HepG2 (cell line): ENCODE results near the gene SLC22A4. TPM values are rescaled to one million over a fixed set of nuclear protein-coding genes. Genes with fewer than 3 reads are reported as not detected.

Experiments
- ATAC-seq: fragments of 200-7000 bp; cut with Tn5 transposase; 3 replicates; pipeline ENCODE4 v1.9.1; 2020; ENCODE audit warnings: mild to moderate bottlenecking, moderate library complexity
- BruUV-seq: library from RNA; stranded (reverse); fragments of 400-500 nt; replicated peaks from 2 replicates; lab custom pipeline; 2021; lab: Mats Ljungman, UMichigan
- CTCF ChIA-PET: fragments of 300-600 bp; formaldehyde crosslinking; extraction: SDS; loops from one replicate; lab custom pipeline; 2021; ENCODE audit warnings: low total read pairs, inconsistent platforms, low intra/inter-chr PET ratio; lab: Yijun Ruan, JAX
- POLR2A ChIA-PET: fragments of 350-600 bp; sonication (Branson Sonifier 250); formaldehyde crosslinking; loops from one replicate; lab custom pipeline; 2020; ENCODE audit warnings: antibody characterized with exemption, inconsistent platforms; lab: Yijun Ruan, JAX
- DNase-seq: peaks from one replicate; pipeline ENCODE4 v3.0.0-alpha.2; 2015; ENCODE audit warnings: low spot score
- FAIRE-seq: peaks from 3 replicates; lab custom pipeline; 2011; peaks lifted over from hg19 to GRCh38; lab: Jason Lieb, UNC
- H2AFZ ChIP-seq: one replicate; pipeline ENCODE4 v1.6.1; 2011; ENCODE audit warnings: low read length, inconsistent platforms
- H3K27ac ChIP-seq: fragments of 300-600 bp; 3 replicates; pipeline ENCODE4 v1.8.0; 2011; ENCODE audit warnings: mixed run types, mild to moderate bottlenecking, mixed read lengths, low read length, inconsistent platforms; ENCODE audit not compliant: insufficient read depth; ENCODE audit errors: extremely low read length
- H3K27me3 ChIP-seq, 2 experiments: fragments of 200-600 bp in 1 of 2; 2 replicates in 1 of 2; 3 replicates in 1 of 2; pipeline versions ENCODE4 v1.6.0 to v1.8.0; 2011; ENCODE audit warnings: low read length in 2 of 2, mild to moderate bottlenecking in 2 of 2, moderate library complexity in 2 of 2, inconsistent platforms in 1 of 2; ENCODE audit not compliant: insufficient read depth in 2 of 2, control insufficient read depth in 1 of 2
- H3K36me3 ChIP-seq, 2 experiments: fragments of 200-600 bp in 1 of 2; replicated peaks in 1 of 2; 2 replicates in 1 of 2; 3 replicates in 1 of 2; pipeline versions ENCODE4 v1.5.1 to v1.8.0; 2011; ENCODE audit warnings: low read length in 2 of 2, inconsistent platforms in 1 of 2; ENCODE audit not compliant: insufficient read depth in 2 of 2, control insufficient read depth in 1 of 2
- H3K4me1 ChIP-seq: 2 replicates; pipeline ENCODE4 v1.5.1; 2012; ENCODE audit warnings: low read length, inconsistent platforms; ENCODE audit not compliant: insufficient read depth
- H3K4me2 ChIP-seq: 2 replicates; pipeline ENCODE4 v1.6.0; 2011; ENCODE audit warnings: low read depth, low read length, inconsistent platforms
- H3K4me3 ChIP-seq, 3 experiments: fragments of 200-600 bp in 1 of 3; sonication (generic), shearing (Covaris generic) in 1 of 3; replicated peaks in 1 of 3; 2 replicates each; pipeline ENCODE4 v1.5.1; 2011 to 2016; ENCODE audit warnings: low read length in 3 of 3, inconsistent platforms in 2 of 3, low read depth in 2 of 3, mild to moderate bottlenecking in 2 of 3, control low read depth in 1 of 3, mixed read lengths in 1 of 3; ENCODE audit not compliant: insufficient read depth in 1 of 3
- H3K79me2 ChIP-seq: one replicate; pipeline ENCODE4 v1.6.1; 2011; ENCODE audit warnings: low read length, inconsistent platforms; ENCODE audit not compliant: insufficient read depth
- H3K9ac ChIP-seq: 2 replicates; pipeline ENCODE4 v1.6.0; 2011; ENCODE audit warnings: mild to moderate bottlenecking, low read depth, low read length, inconsistent platforms; ENCODE audit not compliant: insufficient read depth
- H3K9me3 ChIP-seq: 2 replicates; pipeline ENCODE4 v1.5.1; 2012; ENCODE audit warnings: mild to moderate bottlenecking, low read length
- H4K20me1 ChIP-seq: 2 replicates; pipeline ENCODE4 v1.6.0; 2011; ENCODE audit warnings: inconsistent platforms, mild to moderate bottlenecking, low read length, moderate library complexity; ENCODE audit not compliant: insufficient read depth
- ATAD3A ChIP-seq: sonication (generic); formaldehyde crosslinking; IDR thresholded peaks from 2 replicates; pipeline ENCODE4 v1.4.0; 2020; ENCODE audit warnings: missing genetic modification reagents
- ATF7 ChIP-seq, 2 experiments: fragments of 450-650 bp in 1 of 2; sonication (generic) in 1 of 2; formaldehyde crosslinking in 1 of 2; IDR thresholded peaks; 2 replicates each; pipeline versions ENCODE4 v1.4.0 to v1.6.1; 2016 to 2020; ENCODE audit warnings: antibody characterized with exemption in 1 of 2, mild to moderate bottlenecking in 1 of 2, missing genetic modification reagents in 1 of 2
- BCL6 ChIP-seq: IDR thresholded peaks from 2 replicates; pipeline ENCODE4 v1.6.1; 2016; ENCODE audit warnings: missing genetic modification reagents, missing compliant biosample characterization
- EEA1 ChIP-seq: sonication (generic); formaldehyde crosslinking; IDR thresholded peaks from 2 replicates; pipeline ENCODE4 v1.5.1; 2020; ENCODE audit warnings: mild to moderate bottlenecking, missing genetic modification reagents, borderline replicate concordance
- FOSL2 ChIP-seq: sonication (generic); formaldehyde crosslinking; IDR thresholded peaks from 2 replicates; pipeline ENCODE4 v1.4.0; 2020; ENCODE audit warnings: missing genetic modification reagents
- GFI1 ChIP-seq: sonication (generic); formaldehyde crosslinking; IDR thresholded peaks from 2 replicates; pipeline ENCODE4 v1.5.0; 2020; ENCODE audit warnings: missing genetic modification reagents, mild to moderate bottlenecking, borderline replicate concordance
- PAWR ChIP-seq: sonication (generic); formaldehyde crosslinking; IDR thresholded peaks from 2 replicates; pipeline ENCODE4 v1.4.0; 2020; ENCODE audit warnings: missing genetic modification reagents, mild to moderate bottlenecking, borderline replicate concordance
- RFX1 ChIP-seq: fragments of 450-650 bp; IDR thresholded peaks from 2 replicates; pipeline ENCODE4 v1.6.1; 2017
- SOX6 ChIP-seq, 2 experiments: fragments of 450-650 bp in 1 of 2; sonication (generic) in 1 of 2; formaldehyde crosslinking in 1 of 2; IDR thresholded peaks; 2 replicates each; pipeline versions ENCODE4 v1.4.0 to v1.6.1; 2017 to 2020; ENCODE audit warnings: antibody characterized with exemption in 1 of 2, mild to moderate bottlenecking in 1 of 2, missing genetic modification reagents in 1 of 2
- ZNF598 ChIP-seq: sonication (generic); formaldehyde crosslinking; IDR thresholded peaks from 2 replicates; pipeline ENCODE4 v1.5.1; 2020; ENCODE audit warnings: mild to moderate bottlenecking, missing genetic modification reagents, borderline replicate concordance
- ZNF672 ChIP-seq: sonication (generic); formaldehyde crosslinking; IDR thresholded peaks from 2 replicates; pipeline ENCODE4 v1.8.1; 2022; ENCODE audit warnings: missing genetic modification reagents
- WGBS: methylation state at CpG from one replicate; pipeline ENCODE4 v1.1.6; 2017; ENCODE audit warnings: low lambda C conversion rate; 5-methylcytosine and 5-hydroxymethylcytosine counted together
- in situ Hi-C: cut with HindIII; loops from 2 replicates; pipeline ENCODE4 v1.10.0; 2017; ENCODE audit warnings: low pct_unique_long_range_greater_than_20kb; ENCODE audit not compliant: extremely low pct_ligation_motif_present
- intact Hi-C: fragments of 100-400 bp; cut with micrococcal nuclease; formaldehyde crosslinking; loops from one replicate; pipeline ENCODE4 v1.10.0; 2022; ENCODE audit not compliant: unreplicated experiment
- polyA plus RNA-seq, 8 experiments: library from polyadenylated mRNA; depleted of rRNA in 3 of 8; stranded (reverse) in 7 of 8; unstranded in 1 of 8; fragments of >200 nt; fragmentation: Illumina TruSeq in 4 of 8; extraction: Trizol in 4 of 8; gene quantifications; 2 replicates each; pipeline versions ENCODE4 v1.2.1 to v1.2.3, GENCODE V29; 2011 to 2016; ENCODE audit warnings: low read depth in 4 of 8, missing spikeins in 1 of 8, mixed read lengths in 1 of 8; ENCODE audit not compliant: insufficient read depth in 1 of 8
- total RNA-seq, 5 experiments: library from RNA; depleted of rRNA; stranded (reverse); fragments of >200 nt; fragmentation: Illumina TruSeq; extraction: Trizol; gene quantifications; 2 replicates each; pipeline ENCODE4 v1.2.3, GENCODE V29; 2016; ENCODE audit warnings: low read depth in 1 of 5

SLC22A4 gene
- total and polyA plus RNA-seq, 2 of the 13 experiments (the other 11 are each of a cell fraction or from before 2014, with no cell fraction given), result 0.33 to 0.62 TPM

- Histone ChIP-seq H4K20me1 (no peaks in the 10 kb centered on the region), H3K27me3 (no peaks in the 10 kb centered on the region), H3K79me2 (no peaks in the 10 kb centered on the region), H3K4me2 (no peak overlapping the region), H3K9ac (no peak overlapping the region), H3K27ac (no peak overlapping the region), H3K4me3 (no peak overlapping the region), H3K9me3 (no peaks in the 10 kb centered on the region), H3K4me1 (peaks cover 10% of the 10 kb centered on the region), H2AFZ (no peak overlapping the region)
- POLR2A ChIA-PET, result no interaction called here
- CTCF ChIA-PET, result no interaction called here
- BruUV-seq, result no TSS peak
- FAIRE-seq, result no peak
- in situ Hi-C loops, result no loop called here
- no peak for DNase-seq
- no peak for ATAC-seq
- TF ChIP-seq RFX1, result peak; percentile 54; the same call in 1 of the 2 replicates
- TF ChIP-seq ZNF598 (CRISPR knock-in tag), result no peak
- TF ChIP-seq, all 625 proteins: peak for 1
- intact Hi-C loops, result no loop called here
- WGBS, result 92% methylated on average over 4 of the region's 4 CpGs
- H3K36me3 ChIP-seq, result no peaks in the 10 kb centered on the region
Observed at GRCh38 chr5:132325691-132326090, 31.5 kb downstream of the SLC22A4 start.

- Histone ChIP-seq H4K20me1 (no peaks in the 10 kb centered on the region), H3K4me3 (no peak overlapping the region), H3K27ac (no peak overlapping the region), H3K27me3 (no peaks in the 10 kb centered on the region), H3K4me2 (no peak overlapping the region), H3K9ac (no peak overlapping the region), H2AFZ (no peak overlapping the region), H3K9me3 (no peaks in the 10 kb centered on the region), H3K79me2 (no peaks in the 10 kb centered on the region), H3K36me3 (no peaks in the 10 kb centered on the region), H3K4me1 (no peaks in the 10 kb centered on the region)
- CTCF ChIA-PET, result no interaction called here
- TF ChIP-seq FOSL2 (CRISPR knock-in tag) (no peak), ATF7 (IDR thresholded peaks at IDR 0.05) (no peak), ATF7 (CRISPR knock-in tag; IDR thresholded peaks at IDR 0.05) (no peak), GFI1 (no peak), ZNF672 (CRISPR knock-in tag) (no peak), SOX6 (IDR thresholded peaks at IDR 0.05) (no peak), SOX6 (CRISPR knock-in tag; IDR thresholded peaks at IDR 0.05) (no peak), PAWR (CRISPR knock-in tag) (no peak), ATAD3A (no peak), BCL6 (CRISPR knock-in tag) (no peak), EEA1 (CRISPR knock-in tag) (no peak)
- FAIRE-seq (no peak), ATAC-seq (no peak), DNase-seq (no peak)
- POLR2A ChIA-PET, result no interaction called here
- WGBS, result 95% methylated on average over 2 of the region's 2 CpGs
- no TSS peak for BruUV-seq
- in situ Hi-C loops, result no loop called here
- intact Hi-C loops, result no loop called here
Observed at GRCh38 chr5:132327252-132327955, 33.2 kb downstream of the SLC22A4 start.
